Activated CD8-positive, alpha-beta memory T cell treated with anti-CD3 and anti-CD28 coated beads for 48 hours (primary cell): ENCODE measurements around the gene SNX9.
"Not testable (repeated sequence)": the region's sequence is repeated elsewhere in the genome, so short reads cannot be mapped to it uniquely, and the experiment has no call there.

ENCODE experiments used
- DNase-seq, 3 experiments: peaks; one replicate each; pipeline ENCODE4 v3.0.0-alpha.2; 2020; ENCODE audit warnings: low read depth in 2 of 3, low spot score in 2 of 3

SNX9 gene

DNA sequence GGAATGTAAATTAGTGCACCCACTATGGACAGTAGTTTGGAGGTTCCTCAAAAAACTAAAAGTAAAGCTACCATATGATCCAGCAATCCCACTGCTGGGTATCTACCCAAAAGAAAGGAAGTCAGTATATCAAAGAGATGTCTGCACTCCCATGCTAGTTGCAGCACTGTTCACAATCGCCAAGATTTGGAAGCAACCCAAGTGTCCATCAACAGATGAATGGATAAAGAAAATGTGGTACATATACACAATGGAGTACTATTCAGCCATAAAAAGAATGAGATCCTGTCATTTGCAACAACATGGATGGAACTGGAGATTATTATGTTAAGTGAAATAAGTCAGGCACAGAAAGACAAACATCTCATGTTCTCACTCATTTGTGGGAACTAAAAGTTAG lies 127.9 kb downstream of the SNX9 start:
- not testable (repeated sequence) for DNase-seq

- DNase-seq, result no peak
These were observed 128.8 kb downstream of the SNX9 start for GRCh38 chr6:157951828-157952227.

DNA sequence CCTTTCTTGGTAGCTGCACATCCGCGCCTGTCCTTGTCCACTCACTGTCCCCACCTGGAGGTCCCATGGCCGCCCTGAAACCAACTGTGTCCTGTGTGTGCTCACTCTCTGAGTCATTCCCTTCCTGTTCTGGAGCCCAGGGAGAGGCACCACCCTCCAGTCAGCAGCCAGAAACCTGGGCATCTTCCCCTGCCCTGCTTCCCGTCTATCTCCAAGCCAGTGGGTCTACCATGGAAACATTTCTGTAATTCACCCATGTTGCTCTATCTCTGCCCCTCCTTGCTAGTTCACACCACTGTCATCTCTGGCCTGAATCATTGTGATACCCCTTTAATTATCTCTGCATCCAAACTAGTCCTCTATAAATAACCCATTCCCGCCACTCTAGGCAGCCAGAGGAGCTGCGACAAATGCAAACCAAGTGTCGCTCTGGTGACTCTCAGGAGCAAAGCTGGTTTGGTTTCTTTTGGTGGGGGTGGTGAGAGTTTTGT lies 129.9 kb downstream of the SNX9 start:
- no peak for DNase-seq

DNA sequence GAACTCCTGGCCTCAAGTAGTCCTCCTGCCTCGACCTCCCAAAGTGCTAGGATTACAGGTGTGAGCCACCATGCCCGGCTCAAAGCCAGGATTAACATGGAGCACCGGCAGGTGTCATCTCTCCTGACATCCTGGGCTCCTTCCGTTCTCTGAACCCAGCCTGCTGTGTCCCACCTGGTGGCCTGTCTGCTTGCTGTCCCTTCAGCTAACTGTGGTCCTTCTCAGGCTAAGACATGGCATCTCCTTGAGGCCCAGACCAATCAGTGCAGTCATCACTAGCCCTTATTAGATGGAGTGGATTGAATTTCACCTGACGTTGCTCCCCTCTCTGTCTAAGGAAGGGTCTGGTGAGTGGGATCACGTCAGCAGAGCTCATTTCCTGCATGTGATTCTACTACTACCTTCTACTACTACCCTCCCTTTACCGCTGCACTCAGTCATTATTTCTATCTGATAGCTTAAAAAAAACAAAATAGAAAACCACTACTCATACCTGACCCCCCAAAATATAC lies 130.6 kb downstream of the SNX9 start:
- DNase-seq, result no peak

DNA sequence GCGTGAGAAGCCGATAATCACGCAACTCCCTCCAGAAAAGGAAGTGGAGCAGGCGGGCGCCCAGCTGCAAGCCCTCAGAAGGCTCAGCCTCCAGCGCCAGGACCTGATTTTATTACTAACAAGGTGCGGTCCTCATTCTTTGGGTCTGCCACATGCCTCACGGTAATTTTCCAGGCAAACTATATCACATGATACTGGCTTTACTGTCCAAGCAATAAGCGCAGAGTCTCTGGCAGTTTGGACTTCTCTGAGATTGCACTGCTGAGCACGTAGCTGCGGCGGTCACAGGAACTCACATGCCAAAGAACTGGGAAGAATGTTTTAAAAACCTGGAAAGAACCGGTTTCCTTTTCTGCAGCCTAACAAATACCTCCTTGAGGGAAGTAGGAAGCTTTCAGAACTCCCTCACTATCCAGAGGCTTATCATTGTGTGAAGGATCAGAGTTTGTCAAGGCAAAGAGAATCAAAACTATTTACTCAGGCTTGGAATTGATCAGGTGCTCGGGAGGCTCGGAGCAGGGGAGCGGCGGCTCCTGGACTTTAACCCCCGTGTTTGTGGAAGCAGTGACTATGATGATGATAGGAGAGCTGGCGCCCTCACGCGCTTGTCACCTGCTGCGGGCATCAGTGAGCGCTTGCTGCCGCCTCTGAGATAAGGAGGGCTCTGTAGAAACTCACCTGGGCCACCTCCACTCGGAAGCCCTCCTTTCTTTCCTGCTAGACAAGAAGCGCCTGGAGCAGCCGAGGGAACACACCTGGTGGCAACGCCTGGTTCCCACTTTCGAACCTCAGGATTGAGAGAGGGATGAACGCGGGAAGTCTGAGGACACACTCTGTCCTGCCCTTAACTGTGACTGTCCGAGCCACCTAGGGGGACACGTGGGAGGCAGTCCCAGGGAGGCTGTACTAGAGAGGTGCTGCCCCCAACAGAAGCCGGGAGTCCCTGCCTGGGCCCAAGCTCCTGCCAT lies 131.4 kb downstream of the SNX9 start:
- no peak for DNase-seq

DNA sequence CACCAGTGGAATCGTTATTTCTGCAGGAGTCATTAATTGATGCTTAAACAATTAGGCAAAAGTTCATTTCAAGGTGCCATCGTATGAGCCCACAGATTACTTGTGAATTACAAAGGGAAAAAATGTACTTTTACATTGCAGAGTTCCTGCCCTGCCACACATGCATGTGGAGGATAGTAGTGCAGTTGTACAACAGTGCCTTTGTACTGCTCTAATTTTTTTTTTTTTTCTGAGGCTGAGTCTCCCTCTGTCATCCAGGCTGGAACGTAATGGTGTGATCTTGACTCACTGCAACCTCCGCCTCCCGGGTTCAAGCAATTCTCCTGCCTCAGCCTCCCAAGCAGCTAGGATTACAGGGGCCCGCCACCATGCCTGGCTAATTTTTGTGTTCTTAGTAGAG lies 132.6 kb downstream of the SNX9 start:
- no peak for DNase-seq

- DNase-seq, result no peak
These were observed 133.2 kb downstream of the SNX9 start for GRCh38 chr6:157956171-157956730.

DNA sequence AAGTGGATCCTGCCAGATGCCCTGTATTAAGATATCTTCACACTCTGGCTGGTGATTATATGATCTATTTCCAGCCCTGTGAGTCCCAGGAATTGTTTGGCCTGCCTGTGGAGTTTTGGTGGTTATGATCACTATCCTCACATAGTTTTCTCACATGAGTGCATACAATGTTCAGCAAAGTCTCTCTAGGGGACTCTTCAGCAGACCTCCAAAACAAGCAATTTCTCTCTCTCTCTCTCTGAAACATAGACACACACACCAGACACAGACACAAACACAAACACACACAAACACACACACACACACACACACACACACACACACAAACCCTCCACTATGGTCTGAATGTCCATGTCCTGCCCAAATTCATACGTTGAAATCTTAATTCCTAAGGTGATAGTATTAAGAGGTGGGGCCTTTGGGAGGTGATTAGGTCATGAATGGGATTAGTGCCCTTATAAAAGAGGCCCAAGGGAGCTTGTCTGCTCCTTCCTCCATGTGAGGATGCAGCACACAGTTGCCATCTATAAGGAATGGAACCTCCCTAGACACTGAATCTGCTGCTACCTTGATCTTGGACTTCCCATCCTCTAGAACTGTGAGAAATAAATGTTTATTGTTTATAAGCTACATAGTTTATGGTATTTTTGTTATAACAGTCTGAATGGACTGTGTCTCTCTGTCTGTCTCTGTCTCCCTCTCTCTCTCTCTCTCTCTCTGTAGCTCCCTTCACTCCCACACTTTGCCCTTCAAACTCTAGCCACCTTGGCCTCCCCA lies 136.6 kb downstream of the SNX9 start:
- DNase-seq, result no peak

DNA sequence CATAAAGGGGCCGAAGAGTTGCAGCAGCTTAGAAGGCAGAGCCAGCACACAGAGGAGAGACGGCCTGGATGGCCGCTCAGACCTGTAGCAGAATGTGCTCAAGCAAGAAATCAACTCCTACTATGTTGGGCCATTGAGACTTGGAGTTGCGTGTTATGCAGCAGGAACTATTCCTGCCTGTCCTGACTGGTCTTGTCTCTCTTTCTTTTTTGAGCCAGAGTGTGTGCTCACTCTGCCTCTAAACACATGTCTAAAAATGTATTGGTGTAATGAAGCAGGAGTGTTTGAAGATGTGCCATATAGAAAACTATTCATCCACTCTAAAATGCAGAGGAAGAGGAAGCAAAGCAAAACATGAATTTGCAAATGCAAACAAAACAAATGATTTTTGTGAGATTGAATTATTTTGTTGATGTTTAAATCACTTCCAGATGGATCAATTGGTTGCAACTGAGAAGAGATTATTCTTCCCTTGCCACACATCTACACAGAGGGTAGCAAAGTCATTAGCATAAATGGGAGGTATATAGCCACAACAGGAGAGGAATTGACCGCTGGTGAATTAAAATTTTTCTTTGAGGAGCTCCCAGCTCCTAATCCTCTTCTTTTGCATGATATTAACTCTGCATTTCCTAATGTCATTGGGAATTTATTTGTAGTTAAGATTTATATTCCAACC lies 138.2 kb downstream of the SNX9 start:
- no peak for DNase-seq

DNA sequence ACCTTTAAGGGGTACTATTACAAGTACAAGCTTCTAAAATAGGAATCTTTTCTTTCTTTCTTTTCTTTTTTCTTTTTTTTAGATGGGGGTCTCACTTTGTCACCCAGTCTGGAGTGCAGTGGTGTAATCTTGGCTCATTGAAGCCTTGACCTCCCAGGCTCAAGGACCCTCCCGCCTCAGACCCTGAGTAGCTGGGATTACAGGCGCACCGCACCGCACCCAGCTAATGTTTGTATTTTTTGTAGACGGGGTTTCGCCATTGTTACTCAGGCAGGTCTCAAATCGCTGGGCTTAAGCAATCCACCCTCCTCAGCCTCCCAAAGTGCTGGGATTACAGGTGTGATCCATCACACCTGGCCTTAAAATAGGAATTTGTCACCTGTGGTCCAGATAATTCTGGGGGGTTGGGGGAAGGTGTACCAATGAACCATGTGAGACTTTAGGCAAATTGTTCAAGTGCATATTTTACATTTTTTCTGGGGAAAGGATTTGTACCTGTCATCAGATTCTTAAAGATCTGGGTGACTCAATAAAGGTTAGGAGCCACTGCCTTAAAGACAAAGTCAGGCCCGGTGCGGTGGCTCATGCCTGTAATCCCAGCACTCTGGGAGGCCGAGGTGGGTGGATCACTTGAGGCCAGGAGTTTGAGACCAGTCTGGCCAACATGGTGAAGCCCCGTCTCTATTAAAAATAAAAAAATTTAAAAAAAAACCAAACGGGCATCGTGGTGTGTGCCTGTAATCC lies 139.0 kb downstream of the SNX9 start:
- DNase-seq, result no peak

GRCh38 chr6:157962601-157963302 lies 139.7 kb downstream of the SNX9 start:
- no peak for DNase-seq

DNA sequence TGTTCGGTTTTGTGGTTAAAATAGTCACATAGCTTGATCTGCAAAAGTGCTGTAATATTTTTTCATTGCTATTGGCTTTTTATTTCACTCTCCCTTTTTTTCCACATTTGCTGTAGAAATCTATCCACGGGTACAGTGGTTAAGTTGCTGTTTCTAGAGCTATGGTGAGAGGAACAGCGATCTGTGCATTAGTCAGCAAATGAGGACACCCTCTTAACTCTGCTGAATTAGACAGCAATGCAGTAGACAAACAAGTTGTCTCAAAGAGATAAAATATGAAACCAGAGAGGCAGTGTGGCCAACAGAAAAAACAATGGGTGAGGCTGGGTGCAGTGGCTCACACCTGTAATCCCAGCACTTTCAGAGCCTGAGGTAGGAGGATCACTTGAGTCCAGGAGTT lies 141.1 kb downstream of the SNX9 start:
- DNase-seq, result no peak

- DNase-seq, result no peak
These were observed 142.3 kb downstream of the SNX9 start for GRCh38 chr6:157965387-157965786.

- DNase-seq, result no peak
These were observed 143.5 kb downstream of the SNX9 start for GRCh38 chr6:157966589-157966977.

GRCh38 chr6:157967020-157967419 lies 144.0 kb downstream of the SNX9 start:
- no peak for DNase-seq

- no peak for DNase-seq
These were observed 144.4 kb downstream of the SNX9 start for GRCh38 chr6:157967486-157967885.

- not testable (repeated sequence) for DNase-seq
These were observed 149.1 kb downstream of the SNX9 start for GRCh38 chr6:157972177-157972576.

DNA sequence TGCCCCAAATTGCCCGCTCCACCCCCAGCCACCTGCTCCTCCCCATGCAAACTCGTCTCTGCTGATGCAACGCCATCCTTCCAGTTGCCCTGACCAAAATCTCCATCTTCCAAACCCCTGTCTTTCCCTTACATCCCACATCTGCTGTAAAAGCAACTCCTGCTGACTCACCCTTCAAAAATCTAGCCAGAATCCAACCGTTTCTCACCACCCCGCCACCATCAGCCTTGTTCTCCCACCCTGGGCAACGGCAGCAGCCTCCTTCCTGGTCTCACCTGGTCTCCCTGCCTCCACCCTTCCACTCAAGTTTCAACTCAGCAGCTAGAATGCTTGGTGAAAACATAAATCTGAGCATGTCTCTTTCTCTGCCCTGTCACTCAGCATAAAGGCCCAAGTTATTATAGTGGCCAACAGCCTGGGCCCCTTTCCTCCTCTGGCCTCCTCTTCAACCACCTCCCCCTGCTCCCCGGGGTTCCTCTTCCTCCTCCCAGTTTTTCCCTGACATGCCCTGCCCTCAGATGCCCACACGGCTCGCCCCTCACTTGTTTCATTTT lies 151.4 kb downstream of the SNX9 start:
- DNase-seq, result no peak

DNA sequence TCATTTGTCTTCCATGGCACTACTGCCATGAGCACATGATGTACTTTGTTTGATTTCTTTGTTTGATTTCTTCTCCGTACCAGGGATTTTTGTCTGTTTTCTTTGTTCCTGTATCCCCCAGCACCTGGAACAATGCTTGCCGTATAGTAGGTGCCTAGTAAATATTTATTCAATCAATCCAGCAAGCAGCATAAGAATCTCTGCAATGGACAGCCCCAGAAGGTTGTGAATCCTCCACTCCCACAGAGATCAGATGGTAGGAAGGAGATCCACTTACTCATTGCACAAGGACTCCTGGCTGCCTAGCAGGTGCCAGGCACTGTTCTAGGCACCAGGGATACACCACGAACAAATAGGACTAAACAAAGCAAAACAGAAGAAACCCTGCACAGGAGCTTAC lies 151.9 kb downstream of the SNX9 start:
- DNase-seq, result no peak
